Stimulated activated CD8-positive, alpha-beta memory T cell treated with anti-CD3 and anti-CD28 coated beads, Interleukin-2, amount 100 ng/mL, for 48 hours (primary cell): ENCODE data around the gene NKD1.
A peak's percentile ranks its signal among the peaks of the same experiment; 100 is the strongest.

Experiments used
- DNase-seq, 2 donors: peaks; one replicate each; pipeline ENCODE4 v3.0.0-alpha.2; 2020; ENCODE audit warnings: low read depth in 2 of 2

Gene NKD1

GRCh38 chr16:50694206-50694605, 146.0 kb downstream of the NKD1 start:
- no peak for DNase-seq

GRCh38 chr16:50695017-50696000, 147.1 kb downstream of the NKD1 start:
- no peak for DNase-seq

GRCh38 chr16:50696126-50696525, 147.9 kb downstream of the NKD1 start:
- no peak for DNase-seq

- peak in 1 of 2 donors; percentile 50 for DNase-seq
These were observed 148.6 kb downstream of the NKD1 start for GRCh38 chr16:50696575-50697420.

GRCh38 chr16:50697421-50697715, 149.2 kb downstream of the NKD1 start:
- DNase-seq = no peak

GRCh38 chr16:50697881-50698767, 149.9 kb downstream of the NKD1 start:
- peak; percentile 51 to 52 for DNase-seq
